K562 (cell line): ENCODE measurements around the gene SPATA13. TPM values are rescaled to one million over a fixed set of nuclear protein-coding genes. Genes with fewer than 3 reads are reported as not detected.

Experiments
- ATAC-seq: fragments of 200-7000 bp; cut with Tn5 transposase; 3 replicates; pipeline ENCODE4 v1.9.1; 2020; ENCODE audit warnings: moderate library complexity
- BruUV-seq: library from RNA; stranded (reverse); fragments of 400-500 nt; replicated peaks from 2 replicates; lab custom pipeline; 2021; lab: Mats Ljungman, UMichigan
- CTCF ChIA-PET: fragments of 300-600 bp; formaldehyde crosslinking; extraction: SDS; loops from one replicate; lab custom pipeline; 2021; ENCODE audit warnings: low intra/inter-chr PET ratio; lab: Yijun Ruan, JAX
- POLR2A ChIA-PET: fragments of 300-600, 350-650 bp; sonication (Branson Sonifier 250); formaldehyde crosslinking; extraction: SDS; loops from one replicate; lab custom pipeline; 2021; ENCODE audit warnings: antibody characterized with exemption, inconsistent platforms; lab: Yijun Ruan, JAX
- DNase-seq, 4 experiments: peaks; one replicate each; pipeline versions ENCODE4 v3.0.0 to v3.0.0-alpha.2; 2011 to 2018; ENCODE audit warnings: low spot score in 3 of 4, mixed read lengths in 3 of 4; ENCODE audit errors: extremely low read depth in 1 of 4
- FAIRE-seq: peaks from 2 replicates; lab custom pipeline; 2011; peaks lifted over from hg19 to GRCh38; lab: Jason Lieb, UNC
- H2AFZ ChIP-seq: 2 replicates; pipeline ENCODE4 v1.6.0; 2011; ENCODE audit warnings: low read depth, low read length, control low read depth, inconsistent platforms
- H3K27ac ChIP-seq: fragments of 200-600 bp; 3 replicates; pipeline ENCODE4 v1.8.0; 2011; ENCODE audit warnings: low read depth, mild to moderate bottlenecking, control low read depth, inconsistent platforms, low read length, moderate library complexity, mixed read lengths; ENCODE audit errors: extremely low read depth
- H3K27me3 ChIP-seq, 2 experiments: fragments of 300-600 bp in 1 of 2; 2 replicates in 1 of 2; 3 replicates in 1 of 2; pipeline versions ENCODE4 v1.6.0 to v1.8.0; 2011; ENCODE audit warnings: inconsistent platforms in 2 of 2, low read length in 2 of 2, mild to moderate bottlenecking in 1 of 2, mixed read lengths in 1 of 2, moderate library complexity in 1 of 2; ENCODE audit not compliant: control insufficient read depth in 2 of 2, insufficient read depth in 2 of 2
- H3K36me3 ChIP-seq: fragments of 300-600 bp; 3 replicates; pipeline ENCODE4 v1.8.0; 2011; ENCODE audit warnings: mild to moderate bottlenecking, low read length, inconsistent platforms; ENCODE audit not compliant: control insufficient read depth, insufficient read depth
- H3K4me1 ChIP-seq, 2 experiments: fragments of 200-600 bp in 1 of 2; replicated peaks in 1 of 2; 2 replicates in 1 of 2; 3 replicates in 1 of 2; pipeline versions ENCODE4 v1.5.1 to v1.8.0; 2011; ENCODE audit warnings: inconsistent platforms in 2 of 2, low read length in 2 of 2, mild to moderate bottlenecking in 1 of 2, mixed read lengths in 1 of 2, moderate library complexity in 1 of 2; ENCODE audit not compliant: control insufficient read depth in 2 of 2, insufficient read depth in 2 of 2
- H3K4me2 ChIP-seq: 2 replicates; pipeline ENCODE4 v1.6.1; 2011; ENCODE audit warnings: low read length, control low read depth, inconsistent platforms, mixed read lengths; ENCODE audit not compliant: insufficient read depth
- H3K4me3 ChIP-seq: fragments of 200-600 bp; sonication (generic), shearing (Covaris generic); 2 replicates; pipeline ENCODE4 v1.5.1; 2016; ENCODE audit warnings: control low read depth, inconsistent platforms
- H3K79me2 ChIP-seq: fragments of 200-600 bp; 3 replicates; pipeline ENCODE4 v1.8.0; 2011; ENCODE audit warnings: low read length, inconsistent platforms; ENCODE audit not compliant: control insufficient read depth, insufficient read depth
- H3K9ac ChIP-seq, 2 experiments: 2 replicates each; pipeline versions ENCODE4 v1.6.0 to v1.6.1; 2011; ENCODE audit warnings: low read depth in 2 of 2, low read length in 2 of 2, control low read depth in 1 of 2, inconsistent platforms in 1 of 2, mild to moderate bottlenecking in 1 of 2, mixed read lengths in 1 of 2; ENCODE audit not compliant: insufficient read depth in 1 of 2
- H3K9me1 ChIP-seq: one replicate; pipeline ENCODE4 v1.6.0; 2011; ENCODE audit warnings: inconsistent platforms, mild to moderate bottlenecking, low read length, moderate library complexity; ENCODE audit not compliant: control insufficient read depth, insufficient read depth
- H3K9me3 ChIP-seq: replicated peaks from 2 replicates; pipeline ENCODE4 v1.5.1; 2011; ENCODE audit warnings: low read depth, low read length, inconsistent platforms; ENCODE audit not compliant: control insufficient read depth, insufficient read depth
- H4K20me1 ChIP-seq: replicated peaks from 2 replicates; pipeline ENCODE4 v1.6.1; 2011; ENCODE audit warnings: low read length, inconsistent platforms, mixed read lengths; ENCODE audit not compliant: control insufficient read depth, insufficient read depth
- ADNP ChIP-seq: fragments of 200-800 bp; sonication (Bioruptor generic); IDR thresholded peaks from 2 replicates; pipeline ENCODE4 v1.6.1; 2016; ENCODE audit warnings: missing genetic modification characterization, missing compliant biosample characterization
- C11orf30 ChIP-seq: fragments of 450-650 bp; IDR thresholded peaks from 2 replicates; pipeline ENCODE4 v1.6.1; 2016; ENCODE audit warnings: low read depth, mild to moderate bottlenecking
- ETV5 ChIP-seq: sonication (generic); formaldehyde crosslinking; IDR thresholded peaks from 2 replicates; pipeline ENCODE4 v1.4.0; 2020; ENCODE audit warnings: low read depth, mild to moderate bottlenecking, missing genetic modification reagents
- MYC ChIP-seq, 2 experiments: fragments of 250-450 bp in 1 of 2; sonication (Bioruptor Pico) in 1 of 2; IDR thresholded peaks; 2 replicates each; pipeline versions ENCODE4 v1.5.1 to v1.6.1; 2012 to 2021; ENCODE audit warnings: low read depth in 2 of 2, borderline replicate concordance in 1 of 2, improper control_type of control experiment in 1 of 2, low read length in 1 of 2, mild to moderate bottlenecking in 1 of 2, moderate library complexity in 1 of 2
- SAFB2 ChIP-seq: fragments of 200-400 bp; formaldehyde crosslinking; IDR thresholded peaks from 2 replicates; pipeline ENCODE4 v1.6.1; 2018; ENCODE audit warnings: borderline replicate concordance, low read length, low read depth, moderate library complexity; ENCODE audit not compliant: severe bottlenecking
- TAF9B ChIP-seq: fragments of 450-650 bp; IDR thresholded peaks from 2 replicates; pipeline ENCODE4 v1.6.1; 2018; ENCODE audit warnings: mild to moderate bottlenecking; ENCODE audit not compliant: partially characterized antibody
- ZNF778 ChIP-seq: fragments of 450-650 bp; formaldehyde crosslinking; IDR thresholded peaks from 2 replicates; pipeline ENCODE4 v1.4.0; 2020; ENCODE audit warnings: mild to moderate bottlenecking, moderate library complexity
- WGBS: fragments of 100-300 bp; shearing (Covaris generic); methylation state at CpG from one replicate; pipeline ENCODE4 v1.1.6; 2016; ENCODE audit warnings: low coverage, mixed read lengths; ENCODE audit not compliant: insufficient coverage; ENCODE audit errors: missing lambda C conversion rate; 5-methylcytosine and 5-hydroxymethylcytosine counted together
- in situ Hi-C: fragments of 300-500 bp; cut with MboI; formaldehyde crosslinking; loops from 4 replicates; pipeline ENCODE4 v1.15.0; 2018; ENCODE audit warnings: inconsistent platforms, mixed read lengths
- intact Hi-C: fragments of 100-400 bp; cut with micrococcal nuclease; formaldehyde crosslinking; loops from 2 replicates; pipeline ENCODE4 v1.14.2; 2022
- polyA plus RNA-seq, 8 experiments: library from polyadenylated mRNA; depleted of rRNA in 4 of 8; stranded (reverse) in 5 of 8; unstranded in 3 of 8; fragments of >200 nt; fragmentation: Nextera tagmentation in 2 of 8; fragmentation: Illumina TruSeq in 1 of 8; extraction: Ambion mirVana in 2 of 8; extraction: Trizol in 1 of 8; gene quantifications; 2 replicates each; pipeline versions ENCODE4 v1.2.1 to v1.2.3, GENCODE V29; 2011 to 2014; ENCODE audit warnings: inconsistent platforms in 1 of 8, missing spikeins in 1 of 8
- total RNA-seq, 7 experiments: library from RNA; depleted of rRNA in 6 of 7; stranded (reverse); fragments of >200 nt in 6 of 7; fragmentation: Illumina TruSeq in 2 of 7; extraction: Trizol in 2 of 7; gene quantifications; 2 replicates each; pipeline versions ENCODE4 v1.2.1 to v1.2.3, GENCODE V29; 2011 to 2021; ENCODE audit warnings: low replicate concordance in 1 of 7
- TF ChIP-seq, protein P1 (sequence below), 2 experiments: fragments of 450-650 bp; conservative IDR thresholded peaks; 2 replicates each; pipeline ENCODE4 v1.6.1; 2017; ENCODE audit warnings: mild to moderate bottlenecking in 2 of 2, moderate library complexity in 2 of 2
- TF ChIP-seq, protein P2 (sequence below): fragments of 450-650 bp; IDR thresholded peaks from 2 replicates; pipeline ENCODE4 v1.6.1; 2016; ENCODE audit warnings: antibody characterized with exemption

SPATA13 gene
- total and polyA plus RNA-seq, 9 of the 15 experiments (the other 6 are each of a cell fraction or from before 2014, with no cell fraction given) = 0.08 to 0.99 (median 0.21) TPM; not detected in 2

DNA sequence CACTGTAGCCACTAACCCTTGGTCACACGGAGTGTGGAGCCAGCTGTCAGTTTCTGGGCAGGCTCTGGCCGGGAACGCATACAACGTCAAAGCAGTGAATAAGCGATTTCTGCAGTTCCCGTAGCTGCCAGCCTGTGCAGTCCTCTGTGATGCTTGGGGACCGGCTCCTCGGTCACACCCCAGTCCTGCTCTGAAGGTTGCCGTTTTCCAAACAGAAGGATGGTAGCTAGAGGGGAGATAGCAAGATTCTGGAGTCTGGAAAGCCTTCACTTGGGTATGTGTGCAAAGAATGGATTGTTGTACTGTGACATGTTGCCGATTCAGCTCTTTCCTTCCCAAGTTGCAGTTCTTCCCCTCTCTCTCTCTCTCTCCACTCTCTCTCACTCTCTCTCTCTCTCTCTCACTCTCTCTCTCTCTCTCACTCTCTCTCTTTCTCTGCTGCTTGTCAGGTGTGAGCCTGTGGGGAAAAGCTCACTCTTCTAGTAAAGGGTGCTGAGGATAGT lies 110.2 kb downstream of the SPATA13 start:
- FAIRE-seq = no peak
- BruUV-seq = no TSS peak
- Histone ChIP-seq H3K9me1 (no peaks in the 10 kb centered on the region), H4K20me1 (no peaks in the 10 kb centered on the region), H3K79me2 (no peaks in the 10 kb centered on the region), H3K27me3 (peaks cover 2 to 7% of the 10 kb centered on the region in 2 experiments; a peak in 4 of 5 replicates), H3K36me3 (no peaks in the 10 kb centered on the region), H3K9ac (no peak overlapping the region), H3K4me3 (no peak overlapping the region), H3K4me1 (no peaks in the 10 kb centered on the region)
- TF ChIP-seq TAF9B (no peak), C11orf30 (0 out of 2 replicates have a peak, but pooled peaks have one; percentile 12)
- TF ChIP-seq, all 486 proteins: peak for 1
- intact Hi-C loops (no loop called here), in situ Hi-C loops (no loop called here)
- H3K9me3 ChIP-seq = no peaks in the 10 kb centered on the region
- ChIA-PET CTCF (no interaction called here), POLR2A (no interaction called here)
- H3K27ac ChIP-seq = no peak overlapping the region
- H2AFZ ChIP-seq = no peak overlapping the region
- H3K4me2 ChIP-seq = no peak overlapping the region
- ATAC-seq (peak; percentile 47; the same call in 1 of the 3 replicates), DNase-seq (no peak)
- WGBS = 0% methylated on average over 9 of the region's 10 CpGs

DNA sequence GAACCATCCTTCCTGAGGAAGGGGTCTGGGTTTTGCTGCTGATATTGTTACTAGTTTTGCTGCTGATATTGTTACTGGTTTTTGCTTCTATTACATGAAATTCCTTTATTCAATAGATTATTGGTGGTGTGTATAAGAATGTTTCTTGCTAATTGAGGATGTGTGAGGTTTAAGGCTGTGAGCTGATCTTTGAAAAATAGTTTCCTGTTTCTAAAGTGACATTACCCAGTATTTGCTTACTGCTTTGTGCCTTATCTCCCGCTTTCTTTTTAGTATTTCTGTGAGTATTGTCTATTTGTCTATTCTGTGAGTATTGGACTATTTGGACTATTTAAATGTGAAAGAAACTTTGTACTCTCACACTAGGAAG lies 110.7 kb downstream of the SPATA13 start:
- no TSS peak for BruUV-seq
- H3K36me3 ChIP-seq = no peaks in the 10 kb centered on the region
- WGBS = 0% methylated on average over 1 of the region's 1 CpG
- peaks cover 2 to 7% of the 10 kb centered on the region in 2 experiments; a peak in 4 of 5 replicates for H3K27me3 ChIP-seq
- no peak overlapping the region for H3K27ac ChIP-seq
- FAIRE-seq = no peak
- no peaks in the 10 kb centered on the region for H3K9me1 ChIP-seq
- POLR2A ChIA-PET = no interaction called here
- TF ChIP-seq ADNP = no peak
- TF ChIP-seq MYC (IDR thresholded peaks at IDR 0.05; ENCODE audit: low read depth, low read length) = no peak
- no peak for TF ChIP-seq MYC (CRISPR knock-in tag; IDR thresholded peaks at IDR 0.05; ENCODE audit: borderline replicate concordance, low read depth)
- no peak for TF ChIP-seq SAFB2
- no peak for TF ChIP-seq ZNF778 (CRISPR knock-in tag)
- TF ChIP-seq, protein P1, sequence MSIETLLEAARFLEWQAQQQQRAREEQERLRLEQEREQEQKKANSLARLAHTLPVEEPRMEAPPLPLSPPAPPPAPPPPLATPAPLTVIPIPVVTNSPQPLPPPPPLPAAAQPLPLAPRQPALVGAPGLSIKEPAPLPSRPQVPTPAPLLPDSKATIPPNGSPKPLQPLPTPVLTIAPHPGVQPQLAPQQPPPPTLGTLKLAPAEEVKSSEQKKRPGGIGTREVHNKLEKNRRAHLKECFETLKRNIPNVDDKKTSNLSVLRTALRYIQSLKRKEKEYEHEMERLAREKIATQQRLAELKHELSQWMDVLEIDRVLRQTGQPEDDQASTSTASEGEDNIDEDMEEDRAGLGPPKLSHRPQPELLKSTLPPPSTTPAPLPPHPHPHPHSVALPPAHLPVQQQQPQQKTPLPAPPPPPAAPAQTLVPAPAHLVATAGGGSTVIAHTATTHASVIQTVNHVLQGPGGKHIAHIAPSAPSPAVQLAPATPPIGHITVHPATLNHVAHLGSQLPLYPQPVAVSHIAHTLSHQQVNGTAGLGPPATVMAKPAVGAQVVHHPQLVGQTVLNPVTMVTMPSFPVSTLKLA (conservative IDR thresholded peaks at IDR 0.05) = no peak
- TF ChIP-seq, protein P2, sequence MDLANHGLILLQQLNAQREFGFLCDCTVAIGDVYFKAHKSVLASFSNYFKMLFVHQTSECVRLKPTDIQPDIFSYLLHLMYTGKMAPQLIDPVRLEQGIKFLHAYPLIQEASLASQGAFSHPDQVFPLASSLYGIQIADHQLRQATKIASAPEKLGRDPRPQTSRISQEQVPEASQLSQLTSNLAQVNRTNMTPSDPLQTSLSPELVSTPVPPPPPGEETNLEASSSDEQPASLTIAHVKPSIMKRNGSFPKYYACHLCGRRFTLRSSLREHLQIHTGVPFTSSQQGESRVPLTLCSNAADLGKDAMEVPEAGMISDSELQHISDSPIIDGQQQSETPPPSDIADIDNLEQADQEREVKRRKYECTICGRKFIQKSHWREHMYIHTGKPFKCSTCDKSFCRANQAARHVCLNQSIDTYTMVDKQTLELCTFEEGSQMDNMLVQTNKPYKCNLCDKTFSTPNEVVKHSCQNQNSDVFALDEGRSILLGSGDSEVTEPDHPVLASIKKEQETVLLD = no peak
- no peak for TF ChIP-seq ETV5 (CRISPR knock-in tag)
- TF ChIP-seq, all 486 proteins: peak for 0
- intact Hi-C loops (no loop called here), in situ Hi-C loops (no loop called here)
- no peaks in the 10 kb centered on the region for H3K4me1 ChIP-seq
- no peak overlapping the region for H2AFZ ChIP-seq
- CTCF ChIA-PET = no interaction called here
- H3K79me2 ChIP-seq = no peaks in the 10 kb centered on the region
- no peaks in the 10 kb centered on the region for H3K9me3 ChIP-seq
- no peaks in the 10 kb centered on the region for H4K20me1 ChIP-seq
- H3K4me3 ChIP-seq = no peak overlapping the region
- no peak for ATAC-seq
- no peak overlapping the region for H3K4me2 ChIP-seq
- no peak overlapping the region for H3K9ac ChIP-seq
- no peak for DNase-seq
